ENCODE measurements around the gene MTF2. TPM values are rescaled to one million over a fixed set of nuclear protein-coding genes. Genes with fewer than 3 reads are reported as not detected.
A peak's percentile ranks its signal among the peaks of the same experiment; 100 is the strongest.

Gene MTF2
- total RNA-seq, 2 donors from 2014 or later: 85.0 to 103 TPM

DNA sequence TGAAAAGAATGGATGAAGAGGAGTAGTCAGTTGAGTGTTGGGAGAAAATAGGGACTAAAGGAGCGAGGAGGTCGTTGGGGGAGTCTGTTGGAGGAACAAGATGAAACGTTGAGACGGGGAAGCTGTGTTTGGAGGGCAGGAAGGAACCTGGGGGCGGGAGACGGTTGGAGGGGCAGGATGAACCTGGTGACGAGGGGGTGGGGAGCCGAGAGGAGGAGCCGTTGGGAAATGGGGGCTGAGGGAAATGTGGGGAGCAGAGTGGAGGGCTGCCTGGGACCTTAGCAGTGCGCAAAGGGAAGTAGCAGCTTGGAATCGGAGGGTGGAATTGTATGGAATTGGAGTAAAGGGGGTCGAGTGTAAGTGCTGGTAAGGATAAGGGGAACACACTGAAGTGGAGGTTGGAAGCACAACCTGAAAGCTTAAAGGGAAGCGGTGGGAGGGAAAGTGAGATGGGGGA lies 630 bp downstream of the MTF2 start:
- Histone ChIP-seq H3K4me3 (ENCODE audit: low read length) (peak overlapping the region; percentile 95), H3K27me3 (ENCODE audit: control insufficient read depth, insufficient read depth, low read length, poor library complexity, severe bottlenecking) (no peaks in the 10 kb centered on the region), H3K9ac (ENCODE audit: extremely low read depth, low read length, poor library complexity, severe bottlenecking) (peak overlapping the region; percentile 98), H3K9me3 (ENCODE audit: control insufficient read depth, low read length) (peaks cover 21% of the 10 kb centered on the region), H3K4me1 (ENCODE audit: control insufficient read depth, insufficient read depth, low read length) (peaks cover 4% of the 10 kb centered on the region), H3K36me3 (ENCODE audit: control insufficient read depth, insufficient read depth, low read length) (peaks cover 28% of the 10 kb centered on the region), H3K27ac (ENCODE audit: low read depth, low read length) (peak overlapping the region; percentile 88)
- no peaks in the 10 kb centered on the region for H3K27me3 Mint-ChIP-seq (ENCODE audit: insufficient read depth)
- H3K27ac Mint-ChIP-seq: peak overlapping the region; percentile 99
- H3K9me3 Mint-ChIP-seq: peaks cover 22% of the 10 kb centered on the region
- peaks cover 12% of the 10 kb centered on the region for H3K4me1 Mint-ChIP-seq
- TF ChIP-seq CTCF (conservative IDR thresholded peaks at IDR 0.05): no peak
- peak; percentile 72 for DNase-seq
- H3K4me3 Mint-ChIP-seq: peak overlapping the region; percentile 100
- 0% methylated on average over 9 to 13 of the region's 13 CpGs for WGBS, 2 experiments (ENCODE audit: insufficient coverage in 1 of 2, insufficient read length in 1 of 2)
- H3K36me3 Mint-ChIP-seq (ENCODE audit: low read depth): peaks cover 31% of the 10 kb centered on the region

GRCh38 chr1:93080179-93080823 lies 1.2 kb downstream of the MTF2 start:
- Histone ChIP-seq H3K36me3 (ENCODE audit: control insufficient read depth, insufficient read depth, low read length) (peaks cover 32% of the 10 kb centered on the region), H3K27ac (ENCODE audit: low read depth, low read length) (no peak overlapping the region), H3K4me1 (ENCODE audit: control insufficient read depth, insufficient read depth, low read length) (peaks cover 4% of the 10 kb centered on the region), H3K4me3 (ENCODE audit: low read length) (peak overlapping the region; percentile 95), H3K9me3 (ENCODE audit: control insufficient read depth, low read length) (peaks cover 22% of the 10 kb centered on the region), H3K27me3 (ENCODE audit: control insufficient read depth, insufficient read depth, low read length, poor library complexity, severe bottlenecking) (no peaks in the 10 kb centered on the region), H3K9ac (ENCODE audit: extremely low read depth, low read length, poor library complexity, severe bottlenecking) (peak overlapping the region; percentile 98)
- no peak for DNase-seq
- Mint-ChIP-seq H3K27me3 (ENCODE audit: insufficient read depth) (no peaks in the 10 kb centered on the region), H3K4me3 (peak overlapping the region; percentile 100), H3K36me3 (ENCODE audit: low read depth) (peaks cover 36% of the 10 kb centered on the region), H3K4me1 (peaks cover 12% of the 10 kb centered on the region), H3K9me3 (peaks cover 23% of the 10 kb centered on the region), H3K27ac (peak overlapping the region; percentile 99)
- TF ChIP-seq CTCF (conservative IDR thresholded peaks at IDR 0.05): peak; percentile 65
- WGBS, 2 experiments (ENCODE audit: insufficient coverage in 1 of 2, insufficient read length in 1 of 2): 0% methylated on average over 5 of the region's 5 CpGs; no CpG with 5 or more reads in 1 of the 2 experiments

- DNase-seq: no peak
- no peaks in the 10 kb centered on the region for H3K27me3 ChIP-seq (ENCODE audit: control insufficient read depth, insufficient read depth, low read length, poor library complexity, severe bottlenecking)
- H3K36me3 ChIP-seq (ENCODE audit: control insufficient read depth, insufficient read depth, low read length): peaks cover 46% of the 10 kb centered on the region
- H3K27me3 Mint-ChIP-seq (ENCODE audit: insufficient read depth): no peaks in the 10 kb centered on the region
- H3K4me3 Mint-ChIP-seq: peak overlapping the region; percentile 100
- H3K9me3 Mint-ChIP-seq: peaks cover 23% of the 10 kb centered on the region
- peaks cover 4% of the 10 kb centered on the region for H3K4me1 ChIP-seq (ENCODE audit: control insufficient read depth, insufficient read depth, low read length)
- no peak for TF ChIP-seq CTCF (conservative IDR thresholded peaks at IDR 0.05)
- H3K36me3 Mint-ChIP-seq (ENCODE audit: low read depth): peaks cover 50% of the 10 kb centered on the region
- no peak overlapping the region for H3K9ac ChIP-seq (ENCODE audit: extremely low read depth, low read length, poor library complexity, severe bottlenecking)
- peaks cover 12% of the 10 kb centered on the region for H3K4me1 Mint-ChIP-seq
- H3K27ac ChIP-seq (ENCODE audit: low read depth, low read length): no peak overlapping the region
- H3K4me3 ChIP-seq (ENCODE audit: low read length): peak overlapping the region; percentile 95
- peaks cover 22% of the 10 kb centered on the region for H3K9me3 ChIP-seq (ENCODE audit: control insufficient read depth, low read length)
- no peak overlapping the region for H3K27ac Mint-ChIP-seq
These were observed 2.6 kb downstream of the MTF2 start for GRCh38 chr1:93081716-93082115.

Data from endodermal cell (in vitro differentiated cells).